GM12873 (cell line): Measurements from ENCODE around the gene ARHGEF26.

ENCODE experiments used
- TF ChIP-seq, protein P1 (sequence below): IDR thresholded peaks from 2 replicates; pipeline ENCODE4 v1.5.1; 2012; ENCODE audit warnings: low read depth, mild to moderate bottlenecking, moderate library complexity, low read length, control low read depth; ENCODE audit not compliant: insufficient read depth; ENCODE audit errors: missing control alignments

ARHGEF26 gene

DNA sequence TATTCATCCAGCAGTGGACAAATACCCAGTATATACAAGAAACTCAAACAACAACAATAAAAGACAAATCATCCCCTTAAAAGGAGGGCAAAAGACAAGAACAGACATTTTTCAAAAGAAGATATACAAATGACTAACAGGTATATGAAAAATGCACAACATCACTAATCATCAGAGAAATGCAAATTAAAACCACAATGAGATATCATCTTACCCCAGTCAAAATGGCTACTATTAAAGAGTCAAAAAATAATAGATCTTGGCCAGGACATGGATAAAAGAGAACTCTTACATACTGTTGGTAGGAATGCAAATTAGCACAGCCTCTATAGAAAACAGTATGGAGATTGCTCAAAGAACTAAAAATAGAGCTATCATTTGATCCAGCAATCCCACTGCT lies 186.2 kb downstream of the ARHGEF26 start:
- TF ChIP-seq, protein P1, sequence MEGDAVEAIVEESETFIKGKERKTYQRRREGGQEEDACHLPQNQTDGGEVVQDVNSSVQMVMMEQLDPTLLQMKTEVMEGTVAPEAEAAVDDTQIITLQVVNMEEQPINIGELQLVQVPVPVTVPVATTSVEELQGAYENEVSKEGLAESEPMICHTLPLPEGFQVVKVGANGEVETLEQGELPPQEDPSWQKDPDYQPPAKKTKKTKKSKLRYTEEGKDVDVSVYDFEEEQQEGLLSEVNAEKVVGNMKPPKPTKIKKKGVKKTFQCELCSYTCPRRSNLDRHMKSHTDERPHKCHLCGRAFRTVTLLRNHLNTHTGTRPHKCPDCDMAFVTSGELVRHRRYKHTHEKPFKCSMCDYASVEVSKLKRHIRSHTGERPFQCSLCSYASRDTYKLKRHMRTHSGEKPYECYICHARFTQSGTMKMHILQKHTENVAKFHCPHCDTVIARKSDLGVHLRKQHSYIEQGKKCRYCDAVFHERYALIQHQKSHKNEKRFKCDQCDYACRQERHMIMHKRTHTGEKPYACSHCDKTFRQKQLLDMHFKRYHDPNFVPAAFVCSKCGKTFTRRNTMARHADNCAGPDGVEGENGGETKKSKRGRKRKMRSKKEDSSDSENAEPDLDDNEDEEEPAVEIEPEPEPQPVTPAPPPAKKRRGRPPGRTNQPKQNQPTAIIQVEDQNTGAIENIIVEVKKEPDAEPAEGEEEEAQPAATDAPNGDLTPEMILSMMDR = no peak
